GM21737 (cell line): ENCODE data around the gene FAM168A.

ENCODE experiments used
- ATAC-seq: cut with Tn5 transposase; IDR thresholded peaks from one replicate; pipeline ENCODE4 v1.9.1; 2021; ENCODE audit warnings: mild to moderate bottlenecking, moderate library complexity; ENCODE audit not compliant: unreplicated experiment

FAM168A gene

GRCh38 chr11:73520353-73521061 lies 77.4 kb downstream of the FAM168A start:
- no peak for ATAC-seq

DNA sequence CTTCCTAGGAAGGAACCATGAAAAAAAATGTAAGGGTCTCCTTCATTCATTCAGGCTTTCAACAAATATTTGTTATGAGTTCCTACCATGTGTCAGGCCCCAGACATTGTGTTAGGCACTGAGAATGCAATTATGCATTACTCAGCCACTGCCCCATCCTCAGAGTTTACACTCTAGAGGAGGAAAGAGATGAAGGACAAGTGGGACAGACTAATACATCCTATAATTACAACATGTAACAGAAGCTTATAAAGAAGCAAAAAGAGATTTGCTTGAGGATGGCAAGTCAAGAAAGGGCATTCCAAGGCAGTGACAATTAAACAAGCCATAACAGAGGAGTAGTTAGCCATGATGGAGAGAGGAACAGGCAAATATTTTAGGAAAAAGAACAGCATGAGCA lies 78.6 kb downstream of the FAM168A start:
- no peak for ATAC-seq

- no peak for ATAC-seq
Measured at GRCh38 chr11:73518195-73518594, 79.7 kb downstream of the FAM168A start.

DNA sequence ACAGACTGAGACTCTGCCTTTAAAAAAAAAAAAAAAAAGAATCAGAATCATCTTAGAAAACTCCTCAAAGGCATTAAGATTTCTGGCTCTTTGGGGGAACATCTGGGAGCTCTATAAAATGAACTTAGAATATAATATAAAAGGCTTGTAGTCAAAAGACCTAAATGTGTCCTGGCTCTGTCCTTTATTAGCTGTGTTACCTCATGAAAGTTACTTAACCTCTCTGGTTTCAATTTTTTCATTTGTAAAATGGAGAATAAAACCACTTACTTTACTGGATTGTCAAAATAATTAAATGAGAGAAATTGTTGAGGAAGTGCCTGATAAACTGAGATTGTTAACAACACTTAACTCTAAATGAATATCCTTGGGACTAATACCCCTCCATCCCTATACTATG lies 81.8 kb downstream of the FAM168A start:
- ATAC-seq: no peak

DNA sequence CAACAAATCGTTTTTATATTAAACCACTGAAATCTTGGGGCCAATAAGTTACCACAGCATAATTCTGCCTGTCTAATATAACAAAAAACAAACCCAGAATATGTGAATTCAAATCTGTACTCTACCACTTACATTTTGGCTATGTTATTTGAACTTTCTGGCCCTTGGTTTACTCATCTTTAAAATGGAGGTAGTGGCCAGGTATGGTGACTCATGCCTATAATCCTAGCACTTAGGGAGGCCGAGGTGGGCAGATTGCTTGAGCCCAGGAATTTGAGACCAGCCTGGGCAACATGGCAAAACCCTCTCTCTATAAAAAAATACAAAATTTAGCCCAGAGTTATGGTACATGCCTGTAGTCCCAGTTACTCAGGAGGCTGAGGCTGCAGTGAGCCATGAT lies 84.2 kb downstream of the FAM168A start:
- no peak for ATAC-seq

DNA sequence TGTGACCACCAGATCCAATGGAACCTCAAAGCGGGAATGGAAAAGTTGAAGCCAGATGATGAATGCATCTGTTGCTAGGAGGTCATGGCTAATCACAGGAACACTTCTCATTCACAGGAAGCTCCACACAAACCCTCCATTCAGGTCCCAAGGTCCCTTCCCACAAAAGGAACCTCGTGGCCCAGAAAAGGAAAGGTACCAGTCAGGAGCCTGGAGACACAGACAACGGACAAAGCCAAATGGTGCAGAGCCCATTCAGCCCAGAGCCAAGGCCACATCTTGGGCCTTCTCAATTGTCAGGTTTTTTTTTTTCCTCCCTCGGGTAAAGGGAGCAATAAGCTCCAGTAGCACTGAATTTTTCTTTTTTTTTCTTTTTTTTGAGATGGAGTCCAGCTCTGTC lies 87.0 kb downstream of the FAM168A start:
- ATAC-seq: no peak

- ATAC-seq: no peak
Measured at GRCh38 chr11:73510106-73510505, 87.8 kb downstream of the FAM168A start.

GRCh38 chr11:73509188-73509587 lies 88.7 kb downstream of the FAM168A start:
- no peak for ATAC-seq

- no peak for ATAC-seq
Measured at GRCh38 chr11:73508243-73509176, 89.4 kb downstream of the FAM168A start.

DNA sequence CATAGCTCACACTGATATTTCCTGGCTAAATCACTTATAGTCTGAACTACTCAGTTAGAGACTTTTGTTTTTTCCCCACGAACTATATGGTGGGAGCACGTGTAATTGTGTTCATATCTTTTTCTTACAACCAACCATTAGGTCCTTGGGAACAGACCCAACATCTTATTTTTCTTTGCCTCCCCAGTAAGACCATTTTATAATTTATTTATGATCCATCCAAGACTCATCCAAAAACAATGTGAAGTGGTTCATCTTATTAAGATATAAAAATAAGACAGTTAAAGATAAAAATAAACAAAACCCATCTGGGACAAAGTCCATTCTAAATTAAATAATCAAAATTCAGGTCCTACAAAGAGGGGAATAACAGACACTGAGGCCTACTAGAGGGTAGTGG lies 90.8 kb downstream of the FAM168A start:
- no peak for ATAC-seq

- ATAC-seq: no peak
Measured at GRCh38 chr11:73506038-73506437, 91.9 kb downstream of the FAM168A start.

- no peak for ATAC-seq
Measured at GRCh38 chr11:73498343-73498742, 99.6 kb downstream of the FAM168A start.

- ATAC-seq: no peak
Measured at GRCh38 chr11:73496134-73496533, 101.8 kb downstream of the FAM168A start.

DNA sequence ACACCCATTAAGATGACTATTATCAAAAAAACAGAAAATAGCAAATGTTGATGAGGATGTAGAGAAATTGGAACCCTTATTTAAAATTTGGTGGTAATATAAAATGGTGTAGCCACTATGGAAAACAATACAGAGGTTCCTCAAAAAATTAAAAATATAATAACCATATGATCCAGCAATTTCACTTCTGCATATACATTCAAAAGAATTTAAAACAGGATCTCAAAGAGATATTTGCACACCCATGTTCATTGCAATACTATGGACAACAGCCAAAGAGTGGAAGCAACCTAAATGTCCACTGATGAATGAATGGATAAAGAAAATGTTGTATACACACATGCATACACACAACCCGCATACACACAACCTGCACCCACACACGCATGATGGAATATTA lies 102.2 kb downstream of the FAM168A start:
- ATAC-seq: no peak

DNA sequence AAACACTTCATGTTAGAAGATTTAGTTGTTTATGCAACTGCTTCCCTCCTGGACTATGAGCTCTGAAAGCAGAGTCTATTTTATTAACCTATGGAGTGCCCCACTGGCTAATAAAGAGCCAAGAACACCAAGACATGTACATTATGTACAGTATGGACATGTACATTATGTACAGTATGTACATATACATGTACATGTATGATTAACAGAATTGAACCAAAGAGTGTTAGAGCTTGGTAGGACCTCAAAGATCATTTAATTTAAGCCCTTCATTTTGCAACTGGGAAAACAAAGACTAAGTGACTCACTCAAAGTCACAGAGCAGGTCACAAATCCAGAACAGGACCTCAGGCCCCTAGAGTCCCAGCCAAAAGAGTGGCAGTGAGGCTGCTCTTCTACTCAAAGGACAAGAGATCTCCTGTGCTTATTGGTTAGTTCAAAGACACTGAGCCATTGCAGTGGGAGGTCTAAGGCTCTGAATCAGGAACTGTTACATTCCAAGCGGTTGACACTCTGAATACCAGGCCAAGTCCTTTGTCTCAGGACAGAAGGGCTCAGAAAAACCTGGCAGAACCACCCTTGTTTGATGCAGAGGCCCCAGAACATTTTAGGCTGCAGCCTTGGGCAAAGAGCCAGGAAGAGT lies 103.8 kb downstream of the FAM168A start:
- ATAC-seq: no peak

GRCh38 chr11:73481626-73482025 lies 116.3 kb downstream of the FAM168A start:
- ATAC-seq: no peak

DNA sequence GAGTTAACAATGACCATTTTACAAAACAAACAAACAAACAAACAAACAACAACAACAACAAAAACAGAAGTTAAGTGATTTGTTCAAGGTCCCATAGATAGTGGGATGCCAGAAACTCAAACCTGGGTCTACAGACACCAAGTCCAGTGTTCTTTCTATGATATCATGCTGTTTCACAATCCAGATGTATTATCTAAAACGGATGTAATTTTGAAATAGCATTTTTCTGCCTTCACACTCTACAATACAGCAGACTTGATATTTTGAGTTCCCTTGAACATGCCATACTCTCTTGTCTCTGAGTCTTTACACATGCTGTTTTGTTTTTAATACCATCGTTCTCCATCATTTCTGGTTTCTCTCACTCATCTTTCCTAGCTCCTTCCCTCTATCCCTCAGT lies 117.2 kb downstream of the FAM168A start:
- ATAC-seq: no peak

GRCh38 chr11:73478737-73479347 lies 119.1 kb downstream of the FAM168A start:
- no peak for ATAC-seq

GRCh38 chr11:73477518-73477917 lies 120.4 kb downstream of the FAM168A start:
- no peak for ATAC-seq

GRCh38 chr11:73475549-73476095 lies 122.3 kb downstream of the FAM168A start:
- ATAC-seq: no peak

DNA sequence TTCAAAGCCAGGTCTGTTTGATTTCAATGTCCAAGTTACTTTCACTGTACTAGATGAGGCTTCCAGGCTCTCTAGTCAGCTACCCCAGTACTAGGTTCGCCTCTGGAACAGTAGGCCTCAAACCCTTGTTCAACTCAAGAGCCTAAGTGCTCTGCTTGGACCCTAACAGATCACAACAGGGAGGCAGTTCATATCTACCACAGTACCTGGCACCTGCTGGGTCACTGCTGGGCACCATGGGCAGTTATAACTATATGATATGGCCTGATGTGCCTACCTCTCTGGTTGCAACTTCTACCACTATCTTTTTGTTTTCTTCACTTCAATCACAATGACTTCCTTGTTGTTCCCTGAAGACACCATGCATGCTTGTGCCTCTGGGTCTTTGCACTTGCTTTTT lies 124.7 kb downstream of the FAM168A start:
- ATAC-seq: no peak
